ENCODE data around the gene ZFPL1.

Gene ZFPL1

DNA sequence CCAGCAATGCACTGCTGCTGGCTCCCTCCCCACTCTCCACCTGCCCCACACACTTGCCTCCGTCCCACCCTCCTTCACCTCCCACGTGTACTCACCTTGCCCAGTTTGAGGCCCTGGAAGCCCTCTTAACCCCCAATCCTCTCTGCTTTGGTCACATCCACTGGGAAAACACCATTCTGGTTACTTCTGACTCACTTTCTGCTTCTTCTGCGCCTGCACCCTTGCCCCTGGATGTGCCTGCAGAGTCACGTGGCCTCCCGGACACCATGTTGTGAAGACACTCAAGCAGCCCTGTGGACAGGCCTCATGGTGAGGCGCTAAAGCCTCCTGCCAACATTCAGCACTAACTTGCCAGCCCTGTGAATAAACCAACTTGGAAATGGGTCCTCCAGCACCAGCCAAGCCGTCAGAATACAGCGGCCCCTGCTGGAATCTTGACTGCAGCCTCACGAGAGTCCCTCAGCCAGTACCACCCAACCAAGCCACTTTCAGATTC lies 23.1 kb upstream of the ZFPL1 start:
- no CpG with 5 or more reads among the region's 9 CpGs for WGBS (ENCODE audit: extremely low coverage, insufficient coverage, insufficient read length)
- H2BK120ac ChIP-seq (ENCODE audit: insufficient read depth, low read length, poor library complexity) = no peak overlapping the region
- no peak overlapping the region for H3K23ac ChIP-seq (ENCODE audit: low read length)
- no peak overlapping the region for H4K8ac ChIP-seq (ENCODE audit: low read depth, low read length)
- no peak overlapping the region for H3K9ac ChIP-seq (ENCODE audit: low read length)
- no peak overlapping the region for H4K12ac ChIP-seq (ENCODE audit: low read depth, low read length)
- H2BK12ac ChIP-seq (ENCODE audit: low read length) = no peak overlapping the region
- no peak overlapping the region for H2AFZ ChIP-seq (ENCODE audit: insufficient read depth, low read length, poor library complexity)
- no peaks in the 10 kb centered on the region for H3K9me3 ChIP-seq (ENCODE audit: insufficient read depth, low read depth, low read length)
- no peak overlapping the region for H4K91ac ChIP-seq (ENCODE audit: low read depth, low read length)
- H3K4me1 ChIP-seq (ENCODE audit: control insufficient read depth in 1 of 2, insufficient read depth in 2 of 2, low read length in 2 of 2) = peaks cover 2 to 3% of the 10 kb centered on the region in 2 experiments
- H2AK5ac ChIP-seq (ENCODE audit: low read length) = no peak overlapping the region
- no peak overlapping the region for H2BK5ac ChIP-seq (ENCODE audit: low read depth, low read length, poor library complexity)
- no peak overlapping the region for H3K4me3 ChIP-seq (ENCODE audit: low read depth, low read length)
- H3K27me3 ChIP-seq (ENCODE audit: insufficient read depth, low read length) = no peaks in the 10 kb centered on the region
- DNase-seq = peak in 1 of 2 donors; percentile 22
- no peaks in the 10 kb centered on the region for H3K79me1 ChIP-seq (ENCODE audit: low read length)
- no peak overlapping the region for H3K18ac ChIP-seq (ENCODE audit: low read length)
- no peak overlapping the region for H3K4ac ChIP-seq (ENCODE audit: low read depth, low read length)
- no peaks in the 10 kb centered on the region for H3K79me2 ChIP-seq (ENCODE audit: control insufficient read depth, insufficient read depth, low read length, poor library complexity)
- H3K14ac ChIP-seq (ENCODE audit: low read length) = no peak overlapping the region
- no peaks in the 10 kb centered on the region for H3K36me3 ChIP-seq (ENCODE audit: control insufficient read depth in 1 of 2, insufficient read depth in 2 of 2, low read length in 2 of 2)
- no peak overlapping the region for H3K4me2 ChIP-seq (ENCODE audit: low read length)
- no peak overlapping the region for H3K27ac ChIP-seq (ENCODE audit: low read depth, low read length)

DNA sequence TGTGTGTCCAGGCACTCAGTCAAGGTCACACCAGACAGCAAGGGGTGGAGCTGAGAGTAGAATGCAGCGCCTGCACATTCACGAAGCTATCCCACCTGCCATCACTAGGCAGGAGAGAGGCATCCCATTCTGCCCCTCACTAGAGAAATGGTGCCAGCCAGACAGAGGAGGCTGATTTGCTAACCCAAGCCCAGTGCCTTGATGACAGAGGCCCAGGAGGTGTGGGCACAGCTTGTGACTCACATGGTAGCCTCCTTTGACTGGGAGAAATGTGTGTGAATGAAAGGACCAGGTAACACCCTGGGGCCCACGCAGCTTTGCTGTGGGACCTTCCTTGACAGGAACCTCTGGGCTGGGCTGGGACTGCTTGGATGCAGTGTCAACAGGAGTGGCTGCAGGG lies 20.5 kb upstream of the ZFPL1 start:
- Histone ChIP-seq H3K9ac (ENCODE audit: low read length) (no peak overlapping the region), H2BK5ac (ENCODE audit: low read depth, low read length, poor library complexity) (no peak overlapping the region), H3K27ac (ENCODE audit: low read depth, low read length) (no peak overlapping the region), H3K79me2 (ENCODE audit: control insufficient read depth, insufficient read depth, low read length, poor library complexity) (no peaks in the 10 kb centered on the region), H3K4ac (ENCODE audit: low read depth, low read length) (no peak overlapping the region), H3K14ac (ENCODE audit: low read length) (no peak overlapping the region), H2AFZ (ENCODE audit: insufficient read depth, low read length, poor library complexity) (no peak overlapping the region), H3K23ac (ENCODE audit: low read length) (no peak overlapping the region), H3K4me2 (ENCODE audit: low read length) (no peak overlapping the region), H4K12ac (ENCODE audit: low read depth, low read length) (no peak overlapping the region), H4K91ac (ENCODE audit: low read depth, low read length) (no peak overlapping the region), H2AK5ac (ENCODE audit: low read length) (no peak overlapping the region), H3K4me1 (ENCODE audit: control insufficient read depth in 1 of 2, insufficient read depth in 2 of 2, low read length in 2 of 2) (peaks cover 8 to 10% of the 10 kb centered on the region in 2 experiments), H4K8ac (ENCODE audit: low read depth, low read length) (no peak overlapping the region), H3K79me1 (ENCODE audit: low read length) (no peaks in the 10 kb centered on the region), H3K4me3 (ENCODE audit: low read depth, low read length) (no peak overlapping the region), H3K9me3 (ENCODE audit: insufficient read depth, low read depth, low read length) (no peaks in the 10 kb centered on the region), H3K18ac (ENCODE audit: low read length) (no peak overlapping the region), H2BK12ac (ENCODE audit: low read length) (no peak overlapping the region), H2BK120ac (ENCODE audit: insufficient read depth, low read length, poor library complexity) (no peak overlapping the region), H3K36me3 (ENCODE audit: control insufficient read depth in 1 of 2, insufficient read depth in 2 of 2, low read length in 2 of 2) (no peaks in the 10 kb centered on the region), H3K27me3 (ENCODE audit: insufficient read depth, low read length) (no peaks in the 10 kb centered on the region)
- no peak for DNase-seq
- no CpG with 5 or more reads among the region's 3 CpGs for WGBS (ENCODE audit: extremely low coverage, insufficient coverage, insufficient read length)

DNA sequence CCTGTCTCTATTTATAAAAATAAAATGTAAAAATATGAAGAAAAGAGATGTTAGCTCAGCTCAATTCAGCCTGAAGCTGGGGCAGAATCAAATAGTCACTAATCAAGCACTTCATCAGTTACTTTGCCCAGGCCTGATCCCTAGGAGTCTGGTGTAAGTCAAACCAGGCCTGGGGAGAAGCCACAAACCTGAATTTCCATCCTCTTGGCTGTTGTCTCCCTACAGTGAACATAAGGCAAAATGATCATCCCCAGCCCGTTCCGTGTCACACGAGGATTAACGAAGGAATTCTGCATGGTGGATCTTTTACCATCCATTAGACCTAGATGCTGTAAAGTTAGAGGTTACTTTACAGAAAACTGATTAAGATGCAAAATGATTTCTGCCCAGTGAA lies 19.2 kb upstream of the ZFPL1 start:
- Histone ChIP-seq H3K23ac (ENCODE audit: low read length) (no peak overlapping the region), H4K12ac (ENCODE audit: low read depth, low read length) (no peak overlapping the region), H3K27ac (ENCODE audit: low read depth, low read length) (no peak overlapping the region), H2BK12ac (ENCODE audit: low read length) (no peak overlapping the region), H3K4ac (ENCODE audit: low read depth, low read length) (no peak overlapping the region), H3K14ac (ENCODE audit: low read length) (no peak overlapping the region), H3K4me2 (ENCODE audit: low read length) (no peak overlapping the region), H3K27me3 (ENCODE audit: insufficient read depth, low read length) (no peaks in the 10 kb centered on the region), H2BK120ac (ENCODE audit: insufficient read depth, low read length, poor library complexity) (no peak overlapping the region), H3K79me2 (ENCODE audit: control insufficient read depth, insufficient read depth, low read length, poor library complexity) (no peaks in the 10 kb centered on the region), H3K9me3 (ENCODE audit: insufficient read depth, low read depth, low read length) (no peaks in the 10 kb centered on the region), H3K4me1 (ENCODE audit: control insufficient read depth in 1 of 2, insufficient read depth in 2 of 2, low read length in 2 of 2) (peaks cover 8 to 10% of the 10 kb centered on the region in 2 experiments), H4K91ac (ENCODE audit: low read depth, low read length) (no peak overlapping the region), H3K36me3 (ENCODE audit: control insufficient read depth in 1 of 2, insufficient read depth in 2 of 2, low read length in 2 of 2) (no peaks in the 10 kb centered on the region), H3K4me3 (ENCODE audit: low read depth, low read length) (no peak overlapping the region), H3K79me1 (ENCODE audit: low read length) (no peaks in the 10 kb centered on the region), H4K8ac (ENCODE audit: low read depth, low read length) (no peak overlapping the region), H2AFZ (ENCODE audit: insufficient read depth, low read length, poor library complexity) (no peak overlapping the region), H2AK5ac (ENCODE audit: low read length) (no peak overlapping the region), H3K18ac (ENCODE audit: low read length) (no peak overlapping the region), H3K9ac (ENCODE audit: low read length) (no peak overlapping the region), H2BK5ac (ENCODE audit: low read depth, low read length, poor library complexity) (no peak overlapping the region)
- no peak for DNase-seq
- no CpG with 5 or more reads among the region's 4 CpGs for WGBS (ENCODE audit: extremely low coverage, insufficient coverage, insufficient read length)

DNA sequence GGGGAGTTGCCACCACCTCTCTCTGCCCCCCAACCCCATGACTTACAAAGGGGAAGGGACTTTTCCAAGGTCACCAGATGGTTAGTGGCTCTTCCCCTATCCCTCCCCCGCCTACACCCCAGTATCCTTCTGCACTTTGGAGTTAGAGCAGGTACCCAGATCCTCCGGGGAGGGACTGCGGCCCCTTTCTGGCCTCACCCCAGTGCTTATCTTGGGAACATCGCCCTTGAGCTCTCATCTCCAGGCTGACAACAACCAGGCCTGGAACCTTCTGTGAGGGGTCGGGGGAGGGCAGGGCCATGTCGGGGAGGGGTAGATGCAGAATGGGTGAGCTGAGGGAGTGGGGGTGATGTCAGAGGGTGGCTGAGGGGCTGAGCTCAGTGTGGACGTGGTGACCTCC lies 18.2 kb upstream of the ZFPL1 start:
- Histone ChIP-seq H3K4me1 (ENCODE audit: control insufficient read depth in 1 of 2, insufficient read depth in 2 of 2, low read length in 2 of 2) (peaks cover 8 to 10% of the 10 kb centered on the region in 2 experiments), H2AFZ (ENCODE audit: insufficient read depth, low read length, poor library complexity) (no peak overlapping the region), H3K23ac (ENCODE audit: low read length) (no peak overlapping the region), H2BK120ac (ENCODE audit: insufficient read depth, low read length, poor library complexity) (no peak overlapping the region), H3K79me2 (ENCODE audit: control insufficient read depth, insufficient read depth, low read length, poor library complexity) (no peaks in the 10 kb centered on the region), H4K8ac (ENCODE audit: low read depth, low read length) (peak overlapping the region; percentile 30), H2BK12ac (ENCODE audit: low read length) (no peak overlapping the region), H3K4me2 (ENCODE audit: low read length) (no peak overlapping the region), H3K18ac (ENCODE audit: low read length) (no peak overlapping the region), H2BK5ac (ENCODE audit: low read depth, low read length, poor library complexity) (no peak overlapping the region), H3K4me3 (ENCODE audit: low read depth, low read length) (no peak overlapping the region), H3K9me3 (ENCODE audit: insufficient read depth, low read depth, low read length) (no peaks in the 10 kb centered on the region), H3K79me1 (ENCODE audit: low read length) (no peaks in the 10 kb centered on the region), H3K36me3 (ENCODE audit: control insufficient read depth in 1 of 2, insufficient read depth in 2 of 2, low read length in 2 of 2) (no peaks in the 10 kb centered on the region), H3K27ac (ENCODE audit: low read depth, low read length) (no peak overlapping the region), H3K4ac (ENCODE audit: low read depth, low read length) (no peak overlapping the region), H2AK5ac (ENCODE audit: low read length) (no peak overlapping the region), H3K14ac (ENCODE audit: low read length) (no peak overlapping the region), H3K27me3 (ENCODE audit: insufficient read depth, low read length) (no peaks in the 10 kb centered on the region), H4K12ac (ENCODE audit: low read depth, low read length) (no peak overlapping the region), H4K91ac (ENCODE audit: low read depth, low read length) (no peak overlapping the region), H3K9ac (ENCODE audit: low read length) (no peak overlapping the region)
- WGBS (ENCODE audit: extremely low coverage, insufficient coverage, insufficient read length) = no CpG with 5 or more reads among the region's 7 CpGs
- DNase-seq = no peak

Data from trophoblast cell (in vitro differentiated cells and primary cell).